Peyer's patch (tissue), 4 donors: ENCODE data around the gene KCNG4.

ENCODE experiments used
- POLR2A ChIP-seq, 2 donors: fragments of 450-650 bp; IDR thresholded peaks; one replicate each; pipeline ENCODE4 v1.5.1; 2017; ENCODE audit warnings: antibody characterized with exemption in 2 of 2, mild to moderate bottlenecking in 2 of 2, moderate library complexity in 2 of 2
- TF ChIP-seq, protein P1 (sequence below), 6 experiments: fragments of 450-650 bp in 4 of 6; fragments of 200-600 bp in 2 of 6; sonication (generic) in 1 of 6; IDR thresholded peaks; one replicate each; pipeline ENCODE4 v1.5.1; 2017 to 2019; ENCODE audit warnings: antibody characterized with exemption in 6 of 6, mild to moderate bottlenecking in 3 of 6, moderate library complexity in 1 of 6

DNA sequence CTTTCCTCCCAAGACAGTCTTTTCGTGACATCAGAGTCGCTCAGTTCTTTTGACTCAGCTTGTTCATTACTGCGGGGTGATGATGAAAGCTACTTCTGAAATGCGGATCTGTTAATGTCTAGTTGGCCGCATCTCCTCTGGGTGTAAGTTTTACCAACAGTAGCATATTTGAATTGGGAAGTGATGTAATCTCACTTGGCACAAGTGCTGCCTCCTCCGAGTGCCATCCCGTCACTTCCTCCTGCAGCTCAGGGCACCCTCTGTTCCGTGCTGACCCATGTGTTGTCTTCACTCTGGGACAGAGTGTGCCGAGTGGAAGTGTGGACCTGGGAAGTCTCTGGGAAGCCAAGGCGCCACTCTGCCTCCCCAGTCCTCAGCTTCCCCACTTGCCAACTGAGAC is 40.0 kb downstream of the KCNG4 start:
- no peak for TF ChIP-seq POLR2A (IDR thresholded peaks at IDR 0.05)
- TF ChIP-seq, protein P1, sequence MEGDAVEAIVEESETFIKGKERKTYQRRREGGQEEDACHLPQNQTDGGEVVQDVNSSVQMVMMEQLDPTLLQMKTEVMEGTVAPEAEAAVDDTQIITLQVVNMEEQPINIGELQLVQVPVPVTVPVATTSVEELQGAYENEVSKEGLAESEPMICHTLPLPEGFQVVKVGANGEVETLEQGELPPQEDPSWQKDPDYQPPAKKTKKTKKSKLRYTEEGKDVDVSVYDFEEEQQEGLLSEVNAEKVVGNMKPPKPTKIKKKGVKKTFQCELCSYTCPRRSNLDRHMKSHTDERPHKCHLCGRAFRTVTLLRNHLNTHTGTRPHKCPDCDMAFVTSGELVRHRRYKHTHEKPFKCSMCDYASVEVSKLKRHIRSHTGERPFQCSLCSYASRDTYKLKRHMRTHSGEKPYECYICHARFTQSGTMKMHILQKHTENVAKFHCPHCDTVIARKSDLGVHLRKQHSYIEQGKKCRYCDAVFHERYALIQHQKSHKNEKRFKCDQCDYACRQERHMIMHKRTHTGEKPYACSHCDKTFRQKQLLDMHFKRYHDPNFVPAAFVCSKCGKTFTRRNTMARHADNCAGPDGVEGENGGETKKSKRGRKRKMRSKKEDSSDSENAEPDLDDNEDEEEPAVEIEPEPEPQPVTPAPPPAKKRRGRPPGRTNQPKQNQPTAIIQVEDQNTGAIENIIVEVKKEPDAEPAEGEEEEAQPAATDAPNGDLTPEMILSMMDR (IDR thresholded peaks at IDR 0.05) = no peak
